GM19023 (cell line): ENCODE results near the gene CTAG1A.
"Not testable (repeated sequence)": the region's sequence is repeated elsewhere in the genome, so short reads cannot be mapped to it uniquely, and the experiment has no call there.

Experiments
- ATAC-seq: cut with Tn5 transposase; IDR thresholded peaks from one replicate; pipeline ENCODE4 v1.9.1; 2021; ENCODE audit warnings: mild to moderate bottlenecking, moderate library complexity; ENCODE audit not compliant: unreplicated experiment

The CTAG1A gene

DNA sequence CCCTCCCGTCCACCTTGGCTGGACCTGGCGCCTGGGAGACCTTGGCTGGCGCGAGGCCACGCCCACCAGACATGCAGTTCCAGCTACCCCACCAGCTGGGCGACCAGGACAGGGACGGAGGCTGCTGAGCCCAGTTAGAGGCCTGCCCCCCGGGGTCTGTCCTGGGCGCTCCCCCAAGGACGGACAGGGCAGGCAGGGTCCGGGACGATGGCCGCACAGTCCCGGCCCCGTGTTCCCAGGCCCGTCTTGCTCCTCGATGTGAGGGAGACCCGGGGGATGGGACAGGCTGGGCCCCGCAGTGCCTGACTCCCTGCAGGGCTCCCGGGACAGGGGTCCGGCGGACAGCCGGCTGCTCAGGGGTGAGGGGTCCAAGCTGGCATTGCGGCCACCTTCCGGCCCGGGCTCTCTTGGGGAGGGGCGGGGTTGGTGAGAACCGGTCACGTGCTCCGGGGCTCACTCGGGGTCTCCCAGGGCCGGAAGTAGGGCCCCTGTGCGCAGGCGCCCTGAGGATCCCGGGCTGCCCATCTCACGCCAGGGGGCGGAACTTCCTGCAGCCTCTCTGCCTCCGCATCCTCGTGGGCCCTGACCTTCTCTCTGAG lies at the start of gene CTAG1A:
Gene CTAG1A (plus strand): TSS at position 549 of the 599 bp plus-strand sequence. CDS start 74 bp downstream, outside the sequence.
- not testable (repeated sequence) for ATAC-seq

DNA sequence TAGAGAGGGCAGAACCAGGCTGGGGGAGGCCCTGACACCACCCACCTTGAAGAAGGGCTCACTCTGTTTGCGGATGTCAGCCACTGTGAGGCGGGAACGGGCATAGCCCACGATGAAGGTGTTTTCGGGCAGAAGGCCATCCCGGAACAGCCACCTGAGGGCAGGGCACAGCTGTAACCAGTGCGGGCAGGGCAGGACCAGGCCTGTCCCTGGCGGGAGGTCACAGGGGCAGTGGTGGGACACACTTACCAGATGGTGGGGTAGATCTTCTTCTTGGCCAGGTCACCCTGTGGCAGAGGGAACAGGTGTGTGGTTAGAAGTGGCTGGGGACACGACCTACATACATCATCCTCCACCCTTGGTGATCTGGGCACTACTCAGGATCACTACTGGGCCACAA lies 49.0 kb upstream of the CTAG1A start:
- no peak for ATAC-seq

DNA sequence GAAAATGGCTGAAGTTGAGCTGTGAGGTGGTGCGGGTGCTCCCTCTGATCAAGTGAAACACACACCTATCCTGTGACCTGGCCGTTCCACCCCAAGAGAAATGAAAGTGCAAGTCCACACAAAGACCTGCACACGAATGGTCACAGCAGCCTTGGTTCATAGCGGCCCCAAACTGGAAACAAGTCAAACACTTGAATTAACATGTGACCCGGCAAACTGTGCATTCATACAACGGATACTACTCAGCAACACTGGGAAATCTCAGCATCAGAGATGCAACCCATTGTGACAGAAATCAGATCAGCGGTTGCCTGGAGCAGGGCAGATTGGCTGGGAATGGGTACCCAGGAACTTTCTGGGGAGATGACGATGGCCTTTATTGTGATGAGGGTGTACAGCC lies 45.9 kb upstream of the CTAG1A start:
- no peak for ATAC-seq

DNA sequence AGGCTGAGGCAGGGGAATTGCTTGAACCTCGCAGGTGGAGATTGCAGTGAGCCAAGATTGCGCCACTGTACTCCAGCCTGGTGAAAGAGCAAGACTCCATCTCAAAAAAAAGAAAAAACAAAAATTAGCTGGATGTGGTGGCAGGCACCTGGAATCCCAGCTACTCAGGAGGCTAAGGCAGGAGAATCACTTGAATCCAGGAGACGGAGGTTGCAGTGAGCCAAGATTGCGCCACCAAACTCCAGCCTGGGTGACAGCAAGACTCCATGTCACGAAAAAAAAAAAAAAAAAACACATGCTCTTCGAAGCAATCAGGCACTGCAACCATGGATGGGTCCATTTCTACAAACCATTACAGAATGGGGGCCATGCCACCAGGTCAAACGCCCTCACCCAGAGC lies 44.6 kb upstream of the CTAG1A start:
- ATAC-seq, result not testable (repeated sequence)

DNA sequence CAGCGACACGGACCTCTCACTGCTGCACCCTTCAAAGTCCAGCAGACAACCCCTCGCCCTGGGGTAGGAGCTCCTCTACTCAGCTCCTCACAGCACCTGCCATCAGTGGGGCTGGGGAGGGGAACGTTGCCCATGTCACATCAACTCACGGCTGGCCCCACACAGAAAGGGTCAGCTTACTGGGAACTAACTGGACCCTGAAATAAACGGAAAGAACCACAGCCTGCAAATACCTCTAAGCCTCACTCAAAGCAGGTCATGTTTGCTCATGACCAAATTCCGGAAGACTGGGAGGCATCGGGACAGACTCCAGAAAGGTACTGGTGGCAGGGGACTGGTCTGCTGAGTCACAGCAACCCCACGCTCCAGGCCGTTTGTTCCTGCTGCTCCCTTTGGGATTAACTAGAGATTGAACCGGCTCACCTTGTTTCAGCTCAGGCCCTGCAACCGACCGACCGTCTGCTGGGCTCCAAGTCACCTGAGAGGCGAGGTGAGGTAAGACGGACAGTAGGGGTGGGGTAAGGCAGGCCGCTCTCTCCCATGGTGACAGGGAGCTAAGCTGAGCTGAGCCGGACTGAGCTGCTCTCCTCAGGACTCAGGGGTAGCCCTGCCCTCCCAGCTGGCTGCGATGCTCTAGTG lies 43.9 kb upstream of the CTAG1A start:
- no peak for ATAC-seq

DNA sequence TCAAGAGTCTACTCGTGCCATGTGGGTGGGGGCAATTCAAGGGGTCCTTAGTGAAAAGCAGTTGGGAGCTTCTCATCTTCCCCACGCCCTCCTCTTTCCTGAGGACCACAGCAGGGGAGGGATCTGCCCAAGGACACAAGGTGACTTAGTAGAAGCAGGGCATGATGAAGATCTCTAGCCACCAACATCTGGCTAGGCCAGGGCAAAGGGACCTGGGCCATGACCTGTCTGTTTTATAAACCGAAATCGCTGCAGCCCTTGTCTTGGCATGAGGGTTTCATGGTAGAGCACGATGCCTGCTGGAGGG lies 43.4 kb upstream of the CTAG1A start:
- ATAC-seq, result no peak

DNA sequence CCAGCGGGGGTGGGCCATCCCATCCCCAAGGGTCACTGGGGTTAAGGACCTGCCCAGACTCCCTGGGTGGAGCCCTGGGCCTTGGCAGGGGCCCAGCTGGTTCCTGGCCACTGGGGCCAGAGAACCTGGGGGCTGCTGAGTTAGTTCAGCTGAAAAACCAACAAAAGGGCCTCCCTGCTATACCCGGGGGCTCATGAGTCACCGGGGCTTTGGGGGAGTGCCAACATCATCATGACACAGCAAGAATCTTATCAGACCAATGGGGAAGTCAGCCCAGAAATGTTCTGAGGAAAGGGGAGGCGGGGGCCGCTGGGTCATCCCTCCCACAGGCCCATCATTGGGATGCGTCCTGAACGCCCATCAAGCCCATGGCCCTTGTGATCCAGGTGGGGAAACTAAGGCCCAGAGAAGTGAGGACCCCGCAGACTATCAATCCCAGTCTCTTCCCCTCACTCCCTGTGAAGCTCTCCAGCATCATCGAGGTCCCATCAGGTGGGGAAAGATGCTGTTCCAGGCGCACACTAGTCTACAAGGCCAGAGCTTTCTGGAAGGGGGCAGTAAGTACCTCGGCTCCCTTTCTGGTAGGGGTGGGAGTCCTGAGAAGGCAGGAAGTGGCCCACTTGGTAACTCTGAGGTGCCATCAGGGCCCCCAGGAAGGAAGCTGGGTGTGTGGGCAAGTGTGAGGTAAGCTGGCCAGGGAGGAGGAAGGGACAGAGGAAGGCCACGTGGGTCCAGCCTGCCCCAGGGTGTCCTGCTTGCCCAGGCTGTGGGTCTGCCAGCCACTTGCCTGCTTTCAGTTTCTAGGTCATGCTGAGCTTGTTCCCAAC lies 42.8 kb upstream of the CTAG1A start:
- no peak for ATAC-seq

DNA sequence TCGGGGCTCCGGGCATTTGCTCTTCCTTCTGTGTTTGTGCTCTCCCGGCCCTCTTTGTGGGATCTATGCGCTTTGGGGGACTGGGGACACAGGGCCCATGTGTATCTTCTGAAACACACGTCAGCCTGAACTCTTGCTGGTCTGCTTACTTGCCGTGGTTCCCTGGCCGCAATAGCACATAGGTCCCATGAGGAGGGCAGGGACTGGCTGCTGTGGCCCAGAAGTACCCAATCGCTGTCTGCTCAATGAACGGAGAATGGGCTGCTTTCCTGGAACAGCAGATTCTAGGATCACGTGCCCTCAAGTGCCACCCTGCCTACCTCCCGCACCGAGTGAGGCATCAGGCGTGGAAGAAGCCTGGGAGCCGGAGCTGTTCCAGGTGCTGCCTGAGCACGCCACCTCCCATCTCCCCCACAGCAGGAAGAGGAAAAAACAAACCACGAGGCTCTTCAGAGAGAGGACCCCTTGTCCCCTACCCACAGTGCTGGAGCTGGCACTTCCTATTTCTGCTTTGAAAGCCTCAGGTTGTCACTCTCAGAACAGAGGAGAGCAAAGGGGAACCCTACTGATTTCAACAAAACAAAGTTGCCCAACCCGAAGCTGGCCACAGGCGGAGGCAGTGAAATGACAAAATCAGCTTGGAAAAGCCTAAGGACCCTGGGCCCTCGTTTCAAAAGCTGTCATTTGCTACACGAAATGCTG lies 42.1 kb upstream of the CTAG1A start:
- ATAC-seq, result no peak

DNA sequence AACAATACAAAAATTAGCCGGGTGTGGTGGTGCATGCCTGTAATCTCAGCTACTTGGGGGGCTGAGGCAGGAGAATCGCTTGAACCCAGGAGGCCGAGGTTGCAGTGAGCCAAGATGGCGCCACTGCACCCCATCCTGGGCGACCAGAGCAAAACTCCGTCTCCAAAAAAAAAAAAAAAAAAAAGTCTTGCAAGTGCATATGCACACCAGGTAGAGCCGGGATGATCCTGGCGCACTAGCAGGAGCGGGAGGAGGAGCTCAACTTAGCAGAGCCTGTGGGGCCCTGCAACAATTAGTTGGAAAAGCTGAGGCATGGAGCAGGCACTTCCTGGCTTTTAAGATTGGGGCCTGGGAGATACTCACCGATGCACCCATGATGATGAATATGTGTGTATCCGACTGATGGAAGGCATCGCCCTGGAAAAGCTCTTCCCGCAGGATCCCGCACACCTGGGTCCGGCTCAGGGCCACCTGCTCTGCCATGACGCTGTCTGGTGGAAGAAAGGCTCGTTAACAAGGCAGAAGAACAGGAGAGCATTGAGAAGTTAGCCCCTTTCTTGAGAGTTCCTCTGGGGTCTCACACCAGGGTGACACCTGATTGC lies 39.2 kb upstream of the CTAG1A start:
- no peak for ATAC-seq

DNA sequence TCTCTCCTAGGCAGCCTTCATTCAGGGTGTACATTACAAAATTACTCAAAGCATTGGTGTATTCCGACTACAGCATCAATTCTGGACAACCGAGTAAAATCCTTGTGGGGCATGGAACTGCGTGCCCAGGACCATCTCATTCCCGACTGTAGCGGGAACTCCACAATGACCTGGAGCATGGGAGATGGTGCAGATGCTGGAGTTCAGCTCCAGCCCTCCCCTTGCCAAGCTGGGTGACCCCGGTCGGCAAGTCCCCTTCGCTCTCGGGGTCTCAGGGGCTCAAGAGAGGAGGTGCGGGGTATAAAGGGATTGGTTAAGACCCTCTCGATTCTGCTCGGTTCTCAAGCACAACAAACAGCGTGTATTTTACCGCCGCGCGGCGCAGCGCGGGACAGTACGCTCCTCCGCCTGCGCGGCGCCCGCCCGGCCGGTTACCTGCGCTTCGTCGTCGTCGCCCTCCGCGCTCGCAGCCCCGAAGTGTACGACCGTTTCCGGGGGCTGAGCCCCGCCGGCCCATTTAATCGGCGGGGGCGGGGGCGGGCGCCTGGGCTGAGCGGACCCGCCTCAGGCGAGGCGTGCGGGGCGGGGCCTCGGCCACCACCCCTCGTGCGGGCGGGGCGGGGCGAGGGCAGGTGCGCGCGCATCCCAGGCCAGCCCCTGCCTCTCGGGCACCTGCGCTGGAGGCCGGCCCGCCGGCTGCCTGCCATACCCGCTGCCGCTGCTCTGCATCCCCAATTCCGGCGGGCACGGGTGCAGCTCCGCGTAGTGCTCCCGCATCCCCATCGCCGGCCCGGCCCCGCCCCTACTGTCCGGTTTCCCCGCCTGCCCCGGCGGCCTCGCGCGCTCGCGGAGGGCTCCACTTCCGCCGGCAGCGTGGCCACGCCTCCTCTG lies 38.3 kb upstream of the CTAG1A start, which contains the start of gene G6PD:
Gene G6PD (minus strand): TSS at position 493 of the 891 bp plus-strand sequence. CDS start 691 bp downstream, outside the sequence.
- peak; percentile 48 for ATAC-seq

DNA sequence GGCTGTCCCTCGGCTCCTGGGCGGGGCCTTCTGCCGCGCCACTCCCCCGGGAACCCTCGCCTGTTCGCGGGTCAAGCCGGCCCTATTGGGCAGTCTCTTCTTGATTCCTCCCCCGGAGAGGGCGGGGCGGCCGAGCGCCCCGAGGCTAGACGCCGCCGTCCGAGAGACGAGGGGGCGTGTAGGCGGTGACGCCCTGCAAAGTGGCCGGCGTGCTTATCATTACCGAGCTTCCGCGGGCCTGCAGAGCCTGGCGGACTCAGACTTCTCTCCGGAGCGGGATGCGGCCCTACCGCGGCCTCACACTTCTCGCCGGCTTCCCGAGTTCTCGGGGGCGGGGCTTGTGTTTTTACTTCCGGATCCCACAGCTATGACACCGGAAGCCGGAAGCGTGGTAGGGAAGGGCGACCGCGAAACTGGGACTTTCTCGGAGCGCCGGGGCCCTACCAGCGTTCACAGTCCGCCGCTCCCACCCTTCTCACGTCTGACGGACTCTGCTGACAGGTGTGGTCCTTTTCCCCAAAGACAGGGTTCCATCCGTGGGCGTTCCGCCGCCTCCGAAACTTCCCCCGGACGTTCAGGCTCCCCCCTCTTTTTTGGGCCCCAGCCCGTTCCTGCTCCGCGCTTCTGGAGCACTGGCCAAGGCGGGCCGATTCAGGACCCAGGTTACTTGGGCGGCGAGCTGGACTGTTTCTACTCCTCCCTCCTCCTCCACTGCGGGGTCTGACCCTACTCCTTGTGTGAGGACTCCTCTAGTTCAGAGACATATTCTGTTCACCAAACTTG lies 37.5 kb upstream of the CTAG1A start, which contains the start of gene IKBKG:
Gene IKBKG (plus strand): TSS at position 376 of the 783 bp plus-strand sequence. CDS start 4,383 bp downstream, outside the sequence.
- ATAC-seq, result peak; percentile 82

DNA sequence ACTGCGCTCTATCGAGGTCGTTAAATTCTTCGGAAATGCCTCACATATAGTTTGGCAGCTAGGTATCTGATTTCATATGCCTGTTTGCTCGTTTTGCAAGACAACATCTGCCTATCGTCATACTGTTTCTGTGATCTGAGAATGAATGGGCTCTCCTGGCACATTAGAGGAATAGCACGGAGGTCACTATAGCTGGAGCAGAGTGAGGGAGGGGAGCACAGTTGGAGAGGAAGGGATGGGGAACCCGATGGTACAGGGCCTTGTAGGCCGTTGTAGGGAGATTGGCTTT lies 37.0 kb upstream of the CTAG1A start:
- ATAC-seq, result no peak

DNA sequence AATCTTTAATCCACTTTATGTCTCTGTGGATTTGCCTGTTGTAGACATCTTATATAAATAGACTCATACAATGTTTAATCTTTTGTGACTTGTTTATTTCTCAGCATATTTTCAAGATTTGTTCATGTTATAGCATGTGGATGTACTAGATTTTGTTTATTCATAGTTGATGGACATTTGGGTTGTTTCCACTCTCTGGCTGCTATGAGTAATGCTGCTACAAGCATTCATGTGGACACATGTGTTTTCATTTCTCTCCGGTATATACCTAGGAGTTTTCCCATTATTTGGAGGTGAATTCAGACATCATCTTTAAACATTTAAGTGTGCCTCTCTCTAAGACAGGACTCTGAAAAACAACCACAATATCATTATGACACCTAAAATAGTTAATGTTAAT lies 35.2 kb upstream of the CTAG1A start:
- ATAC-seq, result no peak

DNA sequence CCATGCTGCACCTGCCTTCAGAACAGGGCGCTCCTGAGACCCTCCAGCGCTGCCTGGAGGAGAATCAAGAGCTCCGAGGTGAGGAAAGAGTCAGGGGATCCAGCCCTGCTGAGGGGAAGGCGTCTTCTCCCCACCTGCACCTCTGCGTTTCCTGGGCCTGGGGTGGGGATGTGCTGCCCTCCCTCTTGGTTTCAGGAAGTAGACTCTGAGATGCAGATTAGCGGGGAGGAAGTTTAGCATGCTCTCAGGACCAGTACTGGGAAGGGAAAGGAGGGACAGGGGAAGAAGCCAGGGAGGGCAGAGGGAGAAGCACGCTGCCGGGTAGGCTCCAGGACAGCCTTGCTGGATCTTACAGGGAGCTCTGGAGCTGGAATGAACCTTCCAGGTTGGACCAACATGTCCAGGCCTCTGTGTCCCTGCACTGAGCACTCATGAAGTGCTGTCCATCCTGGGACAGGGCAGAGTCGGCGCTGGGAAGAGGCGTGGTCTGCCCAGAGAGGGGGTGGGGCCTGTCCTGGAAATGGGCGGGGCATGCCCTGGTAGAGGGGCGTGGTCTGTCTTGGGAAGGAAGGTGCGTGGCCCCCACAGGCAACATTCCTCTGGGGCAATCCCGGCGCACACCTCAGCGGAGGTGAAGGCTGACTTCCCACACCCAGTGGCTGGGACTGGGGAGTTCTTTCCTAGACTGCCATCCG lies 32.7 kb upstream of the CTAG1A start:
- not testable (repeated sequence) for ATAC-seq

DNA sequence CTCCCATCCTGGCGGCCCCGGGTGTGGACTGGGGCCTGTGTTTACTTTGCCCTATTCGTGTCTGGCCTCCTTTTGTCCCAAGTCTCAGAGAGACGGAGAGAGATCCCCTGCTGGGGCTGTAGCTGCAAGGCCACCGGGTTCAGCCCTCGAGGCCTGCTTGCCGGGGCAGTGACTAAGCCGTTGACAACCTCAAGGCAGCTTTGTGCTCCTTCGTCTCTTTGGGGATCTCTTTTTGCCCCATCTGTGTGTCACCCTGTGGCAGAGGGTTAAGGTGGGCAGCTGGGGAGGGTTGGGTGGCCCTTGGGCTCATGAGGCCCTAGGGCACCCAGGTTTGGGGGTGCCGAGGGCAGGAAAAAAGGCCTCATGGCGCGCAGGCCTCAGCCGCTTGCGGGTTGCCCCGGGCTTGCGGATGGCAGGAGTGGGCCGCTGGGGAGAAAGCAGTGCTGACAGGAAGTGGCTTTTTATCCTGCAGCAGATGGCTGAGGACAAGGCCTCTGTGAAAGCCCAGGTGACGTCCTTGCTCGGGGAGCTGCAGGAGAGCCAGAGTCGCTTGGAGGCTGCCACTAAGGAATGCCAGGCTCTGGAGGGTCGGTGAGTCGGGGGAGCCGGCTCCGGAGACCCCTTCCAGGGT lies 26.8 kb upstream of the CTAG1A start:
- ATAC-seq, result not testable (repeated sequence)

DNA sequence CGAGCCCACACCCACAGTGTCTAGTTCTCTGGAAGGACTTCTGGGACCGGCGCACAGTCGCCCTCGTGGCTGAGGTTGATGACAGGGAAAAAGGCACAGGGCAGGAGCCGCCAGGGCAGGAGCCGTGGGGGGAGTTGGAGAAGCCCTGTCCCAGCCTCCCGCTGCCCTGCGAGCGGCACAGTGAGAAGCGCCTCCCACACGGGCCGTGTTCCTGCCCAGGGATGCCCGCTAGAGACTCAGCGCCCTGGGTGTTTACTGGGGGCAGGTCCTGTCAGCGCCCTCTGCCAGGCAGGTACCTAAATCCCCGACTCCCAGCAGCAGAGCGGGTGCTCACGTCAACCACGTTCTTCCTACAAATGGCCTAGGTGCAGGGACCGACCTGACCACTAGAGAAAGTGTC lies 26.0 kb upstream of the CTAG1A start:
- not testable (repeated sequence) for ATAC-seq

DNA sequence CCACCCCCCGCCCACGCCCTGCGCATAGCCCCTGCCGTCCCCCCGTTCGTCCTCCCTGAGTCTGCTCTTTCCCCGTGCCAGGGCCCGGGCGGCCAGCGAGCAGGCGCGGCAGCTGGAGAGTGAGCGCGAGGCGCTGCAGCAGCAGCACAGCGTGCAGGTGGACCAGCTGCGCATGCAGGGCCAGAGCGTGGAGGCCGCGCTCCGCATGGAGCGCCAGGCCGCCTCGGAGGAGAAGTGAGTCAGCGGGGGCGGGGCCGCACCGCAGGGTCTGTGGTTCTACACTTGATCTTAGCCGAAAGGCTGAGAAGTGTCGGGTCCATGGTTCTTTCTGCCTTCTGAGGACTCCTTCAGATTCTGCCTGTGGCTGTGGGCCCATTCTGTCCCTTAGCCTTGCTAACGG lies 24.6 kb upstream of the CTAG1A start:
- not testable (repeated sequence) for ATAC-seq

DNA sequence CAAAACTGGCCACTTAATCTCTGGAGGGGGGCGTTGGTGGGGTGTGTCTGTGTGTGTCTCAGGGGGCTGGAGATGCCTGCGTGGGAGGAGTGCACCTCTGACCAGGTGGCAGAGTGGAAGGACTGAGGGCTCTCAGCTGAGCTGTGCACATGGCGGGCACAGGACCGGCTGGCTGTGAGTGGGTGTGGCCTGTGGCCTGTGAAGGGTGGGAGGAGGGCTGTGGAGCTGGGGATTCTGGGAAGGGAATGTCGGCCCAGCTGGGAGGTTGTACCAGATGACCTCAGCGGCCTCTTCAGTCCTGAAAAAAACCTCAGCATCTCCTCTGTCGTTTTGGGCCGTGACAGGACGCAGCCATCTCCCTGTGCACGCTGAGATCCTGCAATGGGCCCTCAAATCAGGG lies 22.6 kb upstream of the CTAG1A start:
- ATAC-seq, result not testable (repeated sequence)
